Panc1 (cell line): ENCODE measurements around the gene CARM1.

Experiments
- CTCF ChIP-seq: fragments of 450-650 bp; IDR thresholded peaks from 2 replicates; pipeline ENCODE4 v1.5.1; 2017; ENCODE audit warnings: mild to moderate bottlenecking
- POLR2AphosphoS5 ChIP-seq: IDR thresholded peaks from 2 replicates; pipeline ENCODE4 v1.6.1; 2012; ENCODE audit warnings: mild to moderate bottlenecking, low read depth, low read length, moderate library complexity
- REST ChIP-seq, 2 experiments: IDR thresholded peaks; 2 replicates each; pipeline ENCODE4 v1.6.1; 2011 to 2012; ENCODE audit warnings: low read depth in 2 of 2, control low read depth in 1 of 2, low read length in 1 of 2, mild to moderate bottlenecking in 1 of 2, moderate library complexity in 1 of 2; ENCODE audit not compliant: insufficient read depth in 1 of 2

- TF ChIP-seq POLR2AphosphoS5 (no peak), CTCF (no peak), REST (IDR thresholded peaks at IDR 0.05; ENCODE audit: insufficient read depth in 1 of 2, low read depth in 2 of 2, low read length in 1 of 2) (no peak)
These were observed 19.1 kb upstream of the CARM1 start for GRCh38 chr19:10852098-10852800.
